ENCODE measurements around the gene TIGD1. TPM values are rescaled to one million over a fixed set of nuclear protein-coding genes. Genes with fewer than 3 reads are reported as not detected.

The TIGD1 gene
- total RNA-seq, 4 donors from 2014 or later, result 6.7 to 11.6 (median 6.9) TPM

GRCh38 chr2:232515639-232516038, 34.7 kb downstream of the TIGD1 start:
- no peak for DNase-seq
- Histone ChIP-seq H3K9me3 (no peaks in the 10 kb centered on the region), H3K27me3 (no peaks in the 10 kb centered on the region), H3K36me3 (no peaks in the 10 kb centered on the region), H3K4me3 (replicated peaks in 1 of 3) (no peak overlapping the region), H3K27ac (no peak overlapping the region), H3K4me1 (no peaks in the 10 kb centered on the region)
- TF ChIP-seq POLR2A (IDR thresholded peaks at IDR 0.05), result no peak
- no peak for TF ChIP-seq CTCF (IDR thresholded peaks at IDR 0.05)
- intact Hi-C loops (cut with DNase I), result no loop called here
- 78% methylated on average over 7 of the region's 7 CpGs for WGBS, 2 donors

GRCh38 chr2:232513353-232513752, 37.0 kb downstream of the TIGD1 start:
- no peak overlapping the region for H3K27ac ChIP-seq
- intact Hi-C loops (cut with DNase I), result no loop called here
- DNase-seq, result no peak
- WGBS, 2 donors, result 78 to 85% methylated on average over 5 of the region's 5 CpGs
- H3K9me3 ChIP-seq, result no peaks in the 10 kb centered on the region
- no peaks in the 10 kb centered on the region for H3K4me1 ChIP-seq
- no peaks in the 10 kb centered on the region for H3K36me3 ChIP-seq
- no peak overlapping the region for H3K4me3 ChIP-seq (replicated peaks in 1 of 3)
- TF ChIP-seq POLR2A (IDR thresholded peaks at IDR 0.05) (no peak), CTCF (IDR thresholded peaks at IDR 0.05) (no peak)
- H3K27me3 ChIP-seq, result no peaks in the 10 kb centered on the region

- H3K36me3 ChIP-seq, result no peaks in the 10 kb centered on the region
- H3K27me3 ChIP-seq, result no peaks in the 10 kb centered on the region
- no peak for DNase-seq
- no peak overlapping the region for H3K4me3 ChIP-seq (replicated peaks in 1 of 3)
- TF ChIP-seq POLR2A (IDR thresholded peaks at IDR 0.05), result no peak
- no peak for TF ChIP-seq CTCF (IDR thresholded peaks at IDR 0.05)
- 88 to 89% methylated on average over 10 of the region's 10 CpGs for WGBS, 2 donors
- intact Hi-C loops (cut with DNase I), result no loop called here
- H3K4me1 ChIP-seq, result no peaks in the 10 kb centered on the region
- H3K27ac ChIP-seq, result no peak overlapping the region
- H3K9me3 ChIP-seq, result no peaks in the 10 kb centered on the region
Observed at GRCh38 chr2:232512602-232513001, 37.8 kb downstream of the TIGD1 start.

GRCh38 chr2:232511336-232511890, 38.9 kb downstream of the TIGD1 start:
- Histone ChIP-seq H3K36me3 (no peaks in the 10 kb centered on the region), H3K27me3 (no peaks in the 10 kb centered on the region), H3K4me1 (no peaks in the 10 kb centered on the region), H3K4me3 (replicated peaks in 1 of 3) (no peak overlapping the region), H3K27ac (no peak overlapping the region), H3K9me3 (no peaks in the 10 kb centered on the region)
- WGBS, 2 donors, result 56 to 61% methylated on average over 5 to 8 of the region's 11 CpGs
- TF ChIP-seq CTCF (IDR thresholded peaks at IDR 0.05) (no peak), POLR2A (IDR thresholded peaks at IDR 0.05) (no peak)
- DNase-seq, result no peak
- intact Hi-C loops (cut with DNase I), result no loop called here

GRCh38 chr2:232508251-232508650, 42.1 kb downstream of the TIGD1 start:
- TF ChIP-seq POLR2A (IDR thresholded peaks at IDR 0.05) (no peak), CTCF (IDR thresholded peaks at IDR 0.05) (no peak)
- H3K27ac ChIP-seq, result no peak overlapping the region
- no peaks in the 10 kb centered on the region for H3K9me3 ChIP-seq
- no peaks in the 10 kb centered on the region for H3K27me3 ChIP-seq
- DNase-seq, result no peak
- WGBS, 2 donors, result 77 to 88% methylated on average over 5 to 7 of the region's 7 CpGs
- no peaks in the 10 kb centered on the region for H3K36me3 ChIP-seq
- H3K4me1 ChIP-seq, result peaks cover 2 to 4% of the 10 kb centered on the region in 2 donors
- no peak overlapping the region for H3K4me3 ChIP-seq (replicated peaks in 1 of 3)
- intact Hi-C loops (cut with DNase I), result no loop called here
